K562 (cell line): ENCODE measurements around the gene ABLIM1. TPM values are rescaled to one million over a fixed set of nuclear protein-coding genes. Genes with fewer than 3 reads are reported as not detected.

Experiments
- ATAC-seq: fragments of 200-7000 bp; cut with Tn5 transposase; 3 replicates; pipeline ENCODE4 v1.9.1; 2020; ENCODE audit warnings: moderate library complexity
- BruUV-seq: library from RNA; stranded (reverse); fragments of 400-500 nt; replicated peaks from 2 replicates; lab custom pipeline; 2021; lab: Mats Ljungman, UMichigan
- CTCF ChIA-PET: fragments of 300-600 bp; formaldehyde crosslinking; extraction: SDS; loops from one replicate; lab custom pipeline; 2021; ENCODE audit warnings: low intra/inter-chr PET ratio; lab: Yijun Ruan, JAX
- POLR2A ChIA-PET: fragments of 300-600, 350-650 bp; sonication (Branson Sonifier 250); formaldehyde crosslinking; extraction: SDS; loops from one replicate; lab custom pipeline; 2021; ENCODE audit warnings: antibody characterized with exemption, inconsistent platforms; lab: Yijun Ruan, JAX
- DNase-seq, 4 experiments: peaks; one replicate each; pipeline versions ENCODE4 v3.0.0 to v3.0.0-alpha.2; 2011 to 2018; ENCODE audit warnings: low spot score in 3 of 4, mixed read lengths in 3 of 4; ENCODE audit errors: extremely low read depth in 1 of 4
- FAIRE-seq: peaks from 2 replicates; lab custom pipeline; 2011; peaks lifted over from hg19 to GRCh38; lab: Jason Lieb, UNC
- H2AFZ ChIP-seq: 2 replicates; pipeline ENCODE4 v1.6.0; 2011; ENCODE audit warnings: low read depth, low read length, control low read depth, inconsistent platforms
- H3K27ac ChIP-seq: fragments of 200-600 bp; 3 replicates; pipeline ENCODE4 v1.8.0; 2011; ENCODE audit warnings: low read depth, mild to moderate bottlenecking, control low read depth, inconsistent platforms, low read length, moderate library complexity, mixed read lengths; ENCODE audit errors: extremely low read depth
- H3K27me3 ChIP-seq, 2 experiments: fragments of 300-600 bp in 1 of 2; 2 replicates in 1 of 2; 3 replicates in 1 of 2; pipeline versions ENCODE4 v1.6.0 to v1.8.0; 2011; ENCODE audit warnings: inconsistent platforms in 2 of 2, low read length in 2 of 2, mild to moderate bottlenecking in 1 of 2, mixed read lengths in 1 of 2, moderate library complexity in 1 of 2; ENCODE audit not compliant: control insufficient read depth in 2 of 2, insufficient read depth in 2 of 2
- H3K36me3 ChIP-seq: fragments of 300-600 bp; 3 replicates; pipeline ENCODE4 v1.8.0; 2011; ENCODE audit warnings: mild to moderate bottlenecking, low read length, inconsistent platforms; ENCODE audit not compliant: control insufficient read depth, insufficient read depth
- H3K4me1 ChIP-seq, 2 experiments: fragments of 200-600 bp in 1 of 2; replicated peaks in 1 of 2; 2 replicates in 1 of 2; 3 replicates in 1 of 2; pipeline versions ENCODE4 v1.5.1 to v1.8.0; 2011; ENCODE audit warnings: inconsistent platforms in 2 of 2, low read length in 2 of 2, mild to moderate bottlenecking in 1 of 2, mixed read lengths in 1 of 2, moderate library complexity in 1 of 2; ENCODE audit not compliant: control insufficient read depth in 2 of 2, insufficient read depth in 2 of 2
- H3K4me2 ChIP-seq: 2 replicates; pipeline ENCODE4 v1.6.1; 2011; ENCODE audit warnings: low read length, control low read depth, inconsistent platforms, mixed read lengths; ENCODE audit not compliant: insufficient read depth
- H3K4me3 ChIP-seq: fragments of 200-600 bp; sonication (generic), shearing (Covaris generic); 2 replicates; pipeline ENCODE4 v1.5.1; 2016; ENCODE audit warnings: control low read depth, inconsistent platforms
- H3K79me2 ChIP-seq: fragments of 200-600 bp; 3 replicates; pipeline ENCODE4 v1.8.0; 2011; ENCODE audit warnings: low read length, inconsistent platforms; ENCODE audit not compliant: control insufficient read depth, insufficient read depth
- H3K9ac ChIP-seq, 2 experiments: 2 replicates each; pipeline versions ENCODE4 v1.6.0 to v1.6.1; 2011; ENCODE audit warnings: low read depth in 2 of 2, low read length in 2 of 2, control low read depth in 1 of 2, inconsistent platforms in 1 of 2, mild to moderate bottlenecking in 1 of 2, mixed read lengths in 1 of 2; ENCODE audit not compliant: insufficient read depth in 1 of 2
- H3K9me1 ChIP-seq: one replicate; pipeline ENCODE4 v1.6.0; 2011; ENCODE audit warnings: inconsistent platforms, mild to moderate bottlenecking, low read length, moderate library complexity; ENCODE audit not compliant: control insufficient read depth, insufficient read depth
- H3K9me3 ChIP-seq: replicated peaks from 2 replicates; pipeline ENCODE4 v1.5.1; 2011; ENCODE audit warnings: low read depth, low read length, inconsistent platforms; ENCODE audit not compliant: control insufficient read depth, insufficient read depth
- H4K20me1 ChIP-seq: replicated peaks from 2 replicates; pipeline ENCODE4 v1.6.1; 2011; ENCODE audit warnings: low read length, inconsistent platforms, mixed read lengths; ENCODE audit not compliant: control insufficient read depth, insufficient read depth
- ATF7 ChIP-seq: fragments of 450-650 bp; IDR thresholded peaks from 2 replicates; pipeline ENCODE4 v1.7.1; 2014; ENCODE audit warnings: mild to moderate bottlenecking, moderate library complexity
- BHLHE40 ChIP-seq: IDR thresholded peaks from 2 replicates; pipeline ENCODE4 v1.6.1; 2011; ENCODE audit warnings: low read length, improper control_type of control experiment
- E2F8 ChIP-seq: fragments of 450-650 bp; IDR thresholded peaks from 2 replicates; pipeline ENCODE4 v1.7.1; 2018; ENCODE audit warnings: mild to moderate bottlenecking, low read depth; ENCODE audit not compliant: partially characterized antibody
- EP300 ChIP-seq: IDR thresholded peaks from 2 replicates; pipeline ENCODE4 v1.6.1; 2012; ENCODE audit warnings: low read length, improper control_type of control experiment
- GTF2B ChIP-seq: IDR thresholded peaks from 2 replicates; pipeline ENCODE4 v1.6.1; 2011; ENCODE audit not compliant: insufficient read length; ENCODE audit errors: extremely low read depth
- HOXB6 ChIP-seq: fragments of 250-450 bp; sonication (Bioruptor Pico); IDR thresholded peaks from 2 replicates; pipeline ENCODE4 v1.5.1; 2022; ENCODE audit warnings: mild to moderate bottlenecking, borderline replicate concordance
- MCM3 ChIP-seq: fragments of 450-650 bp; IDR thresholded peaks from 2 replicates; pipeline ENCODE4 v1.6.1; 2016
- MTA3 ChIP-seq: fragments of 450-650 bp; formaldehyde crosslinking; IDR thresholded peaks from 2 replicates; pipeline ENCODE4 v1.6.1; 2017; ENCODE audit warnings: mild to moderate bottlenecking, borderline replicate concordance
- PRMT5 ChIP-seq: sonication (generic); formaldehyde crosslinking; IDR thresholded peaks from 2 replicates; pipeline ENCODE4 v1.5.0; 2020; ENCODE audit warnings: missing genetic modification reagents
- RFX1 ChIP-seq: fragments of 450-650 bp; IDR thresholded peaks from 2 replicates; pipeline ENCODE4 v1.6.1; 2016; ENCODE audit warnings: mild to moderate bottlenecking, moderate library complexity
- RFX7 ChIP-seq: fragments of 250-450 bp; sonication (Bioruptor Pico); IDR thresholded peaks from 2 replicates; pipeline ENCODE4 v1.5.1; 2021; ENCODE audit warnings: mild to moderate bottlenecking
- U2AF1 ChIP-seq: fragments of 200-400 bp; formaldehyde crosslinking; optimal IDR thresholded peaks from 2 replicates; pipeline ENCODE3; 2017; ENCODE audit warnings: mild to moderate bottlenecking, low read depth, low read length, moderate library complexity
- ZNF347 ChIP-seq: fragments of 450-650 bp; formaldehyde crosslinking; IDR thresholded peaks from 2 replicates; pipeline ENCODE4 v1.4.0; 2020; ENCODE audit warnings: low read depth, mild to moderate bottlenecking, moderate library complexity
- ZNF449 ChIP-seq: fragments of 250-450 bp; sonication (Bioruptor Pico); IDR thresholded peaks from 2 replicates; pipeline ENCODE4 v1.8.0; 2022; ENCODE audit warnings: moderate library complexity, mild to moderate bottlenecking, inconsistent platforms
- ZNF561 ChIP-seq: fragments of 450-650 bp; formaldehyde crosslinking; conservative IDR thresholded peaks from 2 replicates; pipeline ENCODE4 v1.4.0; 2020; ENCODE audit warnings: mild to moderate bottlenecking, moderate library complexity
- WGBS: fragments of 100-300 bp; shearing (Covaris generic); methylation state at CpG from one replicate; pipeline ENCODE4 v1.1.6; 2016; ENCODE audit warnings: low coverage, mixed read lengths; ENCODE audit not compliant: insufficient coverage; ENCODE audit errors: missing lambda C conversion rate; 5-methylcytosine and 5-hydroxymethylcytosine counted together
- in situ Hi-C: fragments of 300-500 bp; cut with MboI; formaldehyde crosslinking; loops from 4 replicates; pipeline ENCODE4 v1.15.0; 2018; ENCODE audit warnings: inconsistent platforms, mixed read lengths
- intact Hi-C: fragments of 100-400 bp; cut with micrococcal nuclease; formaldehyde crosslinking; loops from 2 replicates; pipeline ENCODE4 v1.14.2; 2022
- polyA plus RNA-seq, 8 experiments: library from polyadenylated mRNA; depleted of rRNA in 4 of 8; stranded (reverse) in 5 of 8; unstranded in 3 of 8; fragments of >200 nt; fragmentation: Nextera tagmentation in 2 of 8; fragmentation: Illumina TruSeq in 1 of 8; extraction: Ambion mirVana in 2 of 8; extraction: Trizol in 1 of 8; gene quantifications; 2 replicates each; pipeline versions ENCODE4 v1.2.1 to v1.2.3, GENCODE V29; 2011 to 2014; ENCODE audit warnings: inconsistent platforms in 1 of 8, missing spikeins in 1 of 8
- total RNA-seq, 7 experiments: library from RNA; depleted of rRNA in 6 of 7; stranded (reverse); fragments of >200 nt in 6 of 7; fragmentation: Illumina TruSeq in 2 of 7; extraction: Trizol in 2 of 7; gene quantifications; 2 replicates each; pipeline versions ENCODE4 v1.2.1 to v1.2.3, GENCODE V29; 2011 to 2021; ENCODE audit warnings: low replicate concordance in 1 of 7
- TF ChIP-seq, protein P1 (sequence below): fragments of 450-650 bp; IDR thresholded peaks from 2 replicates; pipeline ENCODE4 v1.6.1; 2016; ENCODE audit warnings: borderline replicate concordance

ABLIM1 gene
- total and polyA plus RNA-seq, 9 of the 15 experiments (the other 6 are each of a cell fraction or from before 2014, with no cell fraction given), result 0.07 to 0.49 (median 0.14) TPM; not detected in 6

DNA sequence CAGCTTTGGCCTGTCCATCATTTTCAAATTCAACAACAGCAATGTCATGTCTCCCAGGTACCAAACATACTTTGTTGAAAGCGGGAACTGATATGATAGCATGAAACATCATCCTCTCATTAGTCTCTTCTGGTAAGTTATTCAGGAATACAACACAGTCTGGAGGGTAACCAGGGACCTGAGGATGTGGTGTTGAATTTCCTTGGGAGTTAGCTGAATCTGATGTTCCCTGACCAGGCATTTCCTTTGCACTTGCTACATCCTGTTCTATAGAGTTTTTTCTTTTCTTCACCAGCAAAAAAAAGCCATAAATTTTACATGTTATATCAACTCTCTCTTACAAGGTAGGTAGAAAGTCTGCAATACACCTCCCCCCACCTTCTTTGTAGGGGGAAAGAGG, 156.0 kb downstream of the ABLIM1 start:
- Histone ChIP-seq H3K36me3 (no peaks in the 10 kb centered on the region), H3K27ac (no peak overlapping the region), H3K9ac (no peak overlapping the region), H3K4me3 (no peak overlapping the region), H2AFZ (no peak overlapping the region), H3K27me3 (no peaks in the 10 kb centered on the region), H3K4me1 (no peaks in the 10 kb centered on the region), H3K9me1 (no peaks in the 10 kb centered on the region), H4K20me1 (no peaks in the 10 kb centered on the region), H3K9me3 (no peaks in the 10 kb centered on the region), H3K4me2 (no peak overlapping the region), H3K79me2 (no peaks in the 10 kb centered on the region)
- ChIA-PET CTCF (no interaction called here), POLR2A (no interaction called here)
- no peak for ATAC-seq
- intact Hi-C loops (no loop called here), in situ Hi-C loops (no loop called here)
- 10% methylated on average over 1 of the region's 1 CpG for WGBS
- BruUV-seq, result no TSS peak
- DNase-seq, result no peak
- no peak for TF ChIP-seq ZNF449 (CRISPR knock-in tag)
- TF ChIP-seq MTA3, result no peak
- TF ChIP-seq, protein P1, sequence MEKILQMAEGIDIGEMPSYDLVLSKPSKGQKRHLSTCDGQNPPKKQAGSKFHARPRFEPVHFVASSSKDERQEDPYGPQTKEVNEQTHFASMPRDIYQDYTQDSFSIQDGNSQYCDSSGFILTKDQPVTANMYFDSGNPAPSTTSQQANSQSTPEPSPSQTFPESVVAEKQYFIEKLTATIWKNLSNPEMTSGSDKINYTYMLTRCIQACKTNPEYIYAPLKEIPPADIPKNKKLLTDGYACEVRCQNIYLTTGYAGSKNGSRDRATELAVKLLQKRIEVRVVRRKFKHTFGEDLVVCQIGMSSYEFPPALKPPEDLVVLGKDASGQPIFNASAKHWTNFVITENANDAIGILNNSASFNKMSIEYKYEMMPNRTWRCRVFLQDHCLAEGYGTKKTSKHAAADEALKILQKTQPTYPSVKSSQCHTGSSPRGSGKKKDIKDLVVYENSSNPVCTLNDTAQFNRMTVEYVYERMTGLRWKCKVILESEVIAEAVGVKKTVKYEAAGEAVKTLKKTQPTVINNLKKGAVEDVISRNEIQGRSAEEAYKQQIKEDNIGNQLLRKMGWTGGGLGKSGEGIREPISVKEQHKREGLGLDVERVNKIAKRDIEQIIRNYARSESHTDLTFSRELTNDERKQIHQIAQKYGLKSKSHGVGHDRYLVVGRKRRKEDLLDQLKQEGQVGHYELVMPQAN, result no peak
- no peak for TF ChIP-seq ZNF347 (CRISPR knock-in tag)
- no peak for TF ChIP-seq PRMT5 (CRISPR knock-in tag)
- no peak for TF ChIP-seq RFX7
- TF ChIP-seq GTF2B, result no peak
- no peak for TF ChIP-seq ZNF561 (CRISPR knock-in tag)
- no peak for TF ChIP-seq EP300
- TF ChIP-seq MCM3, result no peak
- no peak for TF ChIP-seq U2AF1
- TF ChIP-seq HOXB6 (CRISPR knock-in tag), result no peak
- TF ChIP-seq RFX1, result no peak
- TF ChIP-seq ATF7, result no peak
- no peak for TF ChIP-seq BHLHE40
- TF ChIP-seq E2F8, result no peak
- FAIRE-seq, result no peak
